H9 (cell line): ENCODE results near the gene SLC10A2. TPM values are rescaled to one million over a fixed set of nuclear protein-coding genes. Genes with fewer than 3 reads are reported as not detected.

Source experiments
- DNase-seq: peaks from one replicate; pipeline ENCODE4 v3.0.0-alpha.2; 2017
- H2AFZ ChIP-seq: one replicate; pipeline ENCODE4 v1.6.1; 2013; ENCODE audit warnings: mild to moderate bottlenecking, low read length, control low read depth, moderate library complexity
- H2AK5ac ChIP-seq: 2 replicates; pipeline ENCODE4 v1.6.1; 2013; ENCODE audit warnings: low read length, control low read depth, mixed read lengths; ENCODE audit not compliant: insufficient read length
- H2BK120ac ChIP-seq: one replicate; pipeline ENCODE4 v1.6.1; 2013; ENCODE audit warnings: low read depth, mild to moderate bottlenecking, low read length, control low read depth, inconsistent platforms; ENCODE audit not compliant: poor library complexity, severe bottlenecking
- H2BK12ac ChIP-seq: 2 replicates; pipeline ENCODE4 v1.6.1; 2013; ENCODE audit warnings: low read length, control low read depth, mixed read lengths, low read depth; ENCODE audit not compliant: insufficient read length
- H2BK15ac ChIP-seq: 2 replicates; pipeline ENCODE4 v1.6.1; 2013; ENCODE audit warnings: low read depth, low read length, control low read depth
- H2BK20ac ChIP-seq: one replicate; pipeline ENCODE4 v1.6.1; 2013; ENCODE audit warnings: low read depth, mild to moderate bottlenecking, low read length, control low read depth, inconsistent platforms; ENCODE audit not compliant: poor library complexity, severe bottlenecking
- H2BK5ac ChIP-seq: 2 replicates; pipeline ENCODE4 v1.6.1; 2013; ENCODE audit warnings: low read length, control low read depth, mixed read lengths; ENCODE audit not compliant: insufficient read length
- H3K14ac ChIP-seq: 2 replicates; pipeline ENCODE4 v1.6.1; 2013; ENCODE audit warnings: low read length, control low read depth; ENCODE audit not compliant: insufficient read depth
- H3K18ac ChIP-seq: 2 replicates; pipeline ENCODE4 v1.6.1; 2013; ENCODE audit warnings: low read depth, mild to moderate bottlenecking, mixed read lengths, low read length, control low read depth; ENCODE audit not compliant: insufficient read length
- H3K23ac ChIP-seq: 2 replicates; pipeline ENCODE4 v1.6.1; 2013; ENCODE audit warnings: low read length, control low read depth, mixed read lengths, low read depth; ENCODE audit not compliant: insufficient read length
- H3K23me2 ChIP-seq: 2 replicates; pipeline ENCODE4 v1.6.1; 2013; ENCODE audit warnings: low read depth, mild to moderate bottlenecking, mixed read lengths, low read length, control low read depth; ENCODE audit not compliant: insufficient read length, poor library complexity, severe bottlenecking
- H3K27ac ChIP-seq: 2 replicates; pipeline ENCODE4 v1.5.1; 2013; ENCODE audit warnings: low read length, control low read depth, mixed read lengths, low read depth; ENCODE audit not compliant: insufficient read length
- H3K27me3 ChIP-seq: 2 replicates; pipeline ENCODE4 v1.6.1; 2013; ENCODE audit warnings: low read length, control low read depth, inconsistent platforms; ENCODE audit not compliant: insufficient read depth
- H3K4ac ChIP-seq: 2 replicates; pipeline ENCODE4 v1.6.1; 2013; ENCODE audit warnings: low read depth, mild to moderate bottlenecking, control low read depth, inconsistent platforms, low read length, moderate library complexity
- H3K4me1 ChIP-seq: 2 replicates; pipeline ENCODE4 v1.6.1; 2013; ENCODE audit warnings: low read length, control low read depth, inconsistent platforms; ENCODE audit not compliant: insufficient read depth
- H3K4me2 ChIP-seq: 2 replicates; pipeline ENCODE4 v1.6.1; 2013; ENCODE audit warnings: low read length, control low read depth, mixed read lengths; ENCODE audit not compliant: insufficient read length, insufficient read depth
- H3K56ac ChIP-seq: 2 replicates; pipeline ENCODE4 v1.6.1; 2013; ENCODE audit warnings: low read depth, mild to moderate bottlenecking, mixed read lengths, low read length, control low read depth; ENCODE audit not compliant: insufficient read length
- H3K79me1 ChIP-seq: 2 replicates; pipeline ENCODE4 v1.6.1; 2013; ENCODE audit warnings: low read depth, mild to moderate bottlenecking, moderate library complexity, low read length, control low read depth, inconsistent platforms; ENCODE audit not compliant: insufficient read depth, poor library complexity, severe bottlenecking
- H3K79me2 ChIP-seq: 2 replicates; pipeline ENCODE4 v1.6.1; 2013; ENCODE audit warnings: low read length, control low read depth, inconsistent platforms; ENCODE audit not compliant: insufficient read depth
- H3K9ac ChIP-seq: 2 replicates; pipeline ENCODE4 v1.6.1; 2013; ENCODE audit warnings: low read length, control low read depth, mixed read lengths; ENCODE audit not compliant: insufficient read length; ENCODE audit errors: extremely low read depth
- H3K9me3 ChIP-seq: one replicate; pipeline ENCODE4 v1.6.1; 2013; ENCODE audit warnings: low read depth, low read length, inconsistent platforms; ENCODE audit not compliant: control insufficient read depth
- H3T11ph ChIP-seq: one replicate; pipeline ENCODE4 v1.6.1; 2013; ENCODE audit warnings: mild to moderate bottlenecking, low read length, control low read depth, inconsistent platforms
- H4K20me1 ChIP-seq: one replicate; pipeline ENCODE4 v1.6.1; 2013; ENCODE audit not compliant: control insufficient read depth, insufficient read length, insufficient read depth
- H4K5ac ChIP-seq: 2 replicates; pipeline ENCODE4 v1.6.1; 2013; ENCODE audit warnings: low read depth, mild to moderate bottlenecking, mixed read lengths, low read length, control low read depth; ENCODE audit not compliant: insufficient read length
- H4K8ac ChIP-seq: replicated peaks from 2 replicates; pipeline ENCODE4 v1.6.1; 2013; ENCODE audit warnings: low read length, control low read depth, mixed read lengths, low read depth; ENCODE audit not compliant: insufficient read length
- H4K91ac ChIP-seq: 2 replicates; pipeline ENCODE4 v1.6.1; 2013; ENCODE audit warnings: low read depth, mild to moderate bottlenecking, moderate library complexity, mixed read lengths, low read length, control low read depth; ENCODE audit not compliant: insufficient read length
- H3K27ac Mint-ChIP-seq, 3 experiments: 2 replicates in 2 of 3; 3 replicates in 1 of 3; pipeline ENCODE4 v1.8.0; 2020 to 2021; ENCODE audit warnings: mixed read lengths in 3 of 3, mild to moderate bottlenecking in 1 of 3, moderate library complexity in 1 of 3
- H3K27me3 Mint-ChIP-seq: 2 replicates; pipeline ENCODE4 v1.8.0; 2021; ENCODE audit warnings: low read depth, mild to moderate bottlenecking, moderate library complexity, mixed read lengths
- H3K36me3 Mint-ChIP-seq, 3 experiments: 2 replicates in 2 of 3; 3 replicates in 1 of 3; pipeline ENCODE4 v1.8.0; 2020 to 2021; ENCODE audit warnings: low read depth in 3 of 3, mixed read lengths in 3 of 3; ENCODE audit not compliant: insufficient read depth in 1 of 3
- H3K4me1 Mint-ChIP-seq, 2 experiments: 2 replicates each; pipeline ENCODE4 v1.8.0; 2020; ENCODE audit warnings: mixed read lengths in 2 of 2
- H3K4me3 Mint-ChIP-seq, 2 experiments: 2 replicates in 1 of 2; 3 replicates in 1 of 2; pipeline ENCODE4 v1.8.0; 2020 to 2021; ENCODE audit warnings: mild to moderate bottlenecking in 2 of 2, mixed read lengths in 2 of 2, moderate library complexity in 1 of 2
- H3K9me3 Mint-ChIP-seq, 2 experiments: 2 replicates in 1 of 2; 3 replicates in 1 of 2; pipeline ENCODE4 v1.8.0; 2020; ENCODE audit warnings: mild to moderate bottlenecking in 2 of 2, mixed read lengths in 2 of 2, moderate library complexity in 1 of 2
- WGBS: extraction: QIAGEN DNeasy Blood & Tissue Kit; methylation state at CpG from one replicate; pipeline ENCODE4 v1.1.7; 2013; ENCODE audit warnings: missing lambda C conversion rate, low lambda C conversion rate, mixed read lengths; ENCODE audit not compliant: insufficient read length; ENCODE audit errors: extremely low coverage; 5-methylcytosine and 5-hydroxymethylcytosine counted together
- total RNA-seq: library from RNA; stranded (reverse); gene quantifications from 2 replicates; pipeline ENCODE4 v1.2.1, GENCODE V29; 2021
- TF ChIP-seq, protein P1 (sequence below): fragments of 200-600 bp; sonication (generic); conservative IDR thresholded peaks from 3 replicates; pipeline ENCODE4 v1.8.0; 2021; ENCODE audit warnings: antibody characterized with exemption, mild to moderate bottlenecking

The SLC10A2 gene
- total RNA-seq, 1 experiment from 2014 or later, result not detected

DNA sequence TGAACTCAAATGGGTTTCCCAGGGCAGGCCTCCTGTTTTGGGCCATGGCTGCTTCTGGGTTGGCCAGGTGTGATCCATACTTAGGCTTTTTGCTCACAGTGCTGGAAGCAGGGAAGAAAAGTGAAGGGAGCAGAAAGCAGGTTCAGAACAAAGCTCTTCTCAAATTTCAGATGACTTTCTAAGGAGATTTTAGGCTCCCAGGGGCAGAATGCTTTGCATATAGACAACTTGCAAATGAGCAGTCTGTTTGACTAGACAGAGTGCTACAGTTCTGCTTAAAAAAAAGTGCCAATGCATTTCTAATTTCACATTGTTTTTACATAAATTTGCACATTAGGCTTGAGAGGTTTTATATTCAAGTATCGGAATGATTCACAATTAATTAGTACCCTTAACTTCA is 2.6 kb upstream of the SLC10A2 start:
- Histone ChIP-seq H3K9me3 (no peaks in the 10 kb centered on the region), H3K9ac (no peak overlapping the region), H3K4ac (no peak overlapping the region), H2BK15ac (no peak overlapping the region), H4K5ac (no peak overlapping the region), H3K4me2 (no peak overlapping the region), H3K4me1 (peaks cover 9% of the 10 kb centered on the region; the same call in 1 of the 2 replicates), H2BK5ac (no peak overlapping the region), H3T11ph (no peak overlapping the region), H2BK12ac (no peak overlapping the region), H3K79me2 (no peaks in the 10 kb centered on the region), H2BK120ac (no peak overlapping the region), H3K79me1 (no peaks in the 10 kb centered on the region), H4K20me1 (no peaks in the 10 kb centered on the region), H3K18ac (no peak overlapping the region), H2AK5ac (no peak overlapping the region), H2AFZ (no peak overlapping the region), H3K27me3 (no peaks in the 10 kb centered on the region), H3K23me2 (no peaks in the 10 kb centered on the region), H4K8ac (no peak overlapping the region), H3K14ac (no peak overlapping the region), H2BK20ac (no peak overlapping the region), H3K23ac (no peak overlapping the region), H4K91ac (no peak overlapping the region), H3K27ac (no peak overlapping the region), H3K56ac (no peak overlapping the region)
- Mint-ChIP-seq H3K36me3 (no peaks in the 10 kb centered on the region), H3K4me3 (no peak overlapping the region), H3K27me3 (no peaks in the 10 kb centered on the region), H3K9me3 (no peaks in the 10 kb centered on the region; a peak in 1 of 5 replicates), H3K4me1 (peaks cover 36 to 42% of the 10 kb centered on the region in 2 experiments), H3K27ac (peak overlapping the region; percentile 88 to 94 (median 94); a peak in 5 of 7 replicates)
- no CpG with 5 or more reads among the region's 1 CpG for WGBS
- TF ChIP-seq, protein P1, sequence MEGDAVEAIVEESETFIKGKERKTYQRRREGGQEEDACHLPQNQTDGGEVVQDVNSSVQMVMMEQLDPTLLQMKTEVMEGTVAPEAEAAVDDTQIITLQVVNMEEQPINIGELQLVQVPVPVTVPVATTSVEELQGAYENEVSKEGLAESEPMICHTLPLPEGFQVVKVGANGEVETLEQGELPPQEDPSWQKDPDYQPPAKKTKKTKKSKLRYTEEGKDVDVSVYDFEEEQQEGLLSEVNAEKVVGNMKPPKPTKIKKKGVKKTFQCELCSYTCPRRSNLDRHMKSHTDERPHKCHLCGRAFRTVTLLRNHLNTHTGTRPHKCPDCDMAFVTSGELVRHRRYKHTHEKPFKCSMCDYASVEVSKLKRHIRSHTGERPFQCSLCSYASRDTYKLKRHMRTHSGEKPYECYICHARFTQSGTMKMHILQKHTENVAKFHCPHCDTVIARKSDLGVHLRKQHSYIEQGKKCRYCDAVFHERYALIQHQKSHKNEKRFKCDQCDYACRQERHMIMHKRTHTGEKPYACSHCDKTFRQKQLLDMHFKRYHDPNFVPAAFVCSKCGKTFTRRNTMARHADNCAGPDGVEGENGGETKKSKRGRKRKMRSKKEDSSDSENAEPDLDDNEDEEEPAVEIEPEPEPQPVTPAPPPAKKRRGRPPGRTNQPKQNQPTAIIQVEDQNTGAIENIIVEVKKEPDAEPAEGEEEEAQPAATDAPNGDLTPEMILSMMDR, result no peak
- DNase-seq, result no peak
